PC-9 (cell line): ENCODE results near the gene CFAP61. TPM values are rescaled to one million over a fixed set of nuclear protein-coding genes. Genes with fewer than 3 reads are reported as not detected.

Experiments used
- BruUV-seq: library from RNA; stranded (reverse); fragments of 400-500 nt; replicated peaks from 2 replicates; lab custom pipeline; 2021; lab: Mats Ljungman, UMichigan
- CTCF ChIA-PET: fragments of 300-600 bp; sonication (Branson Sonifier 250); formaldehyde crosslinking; loops from one replicate; lab custom pipeline; 2022; ENCODE audit warnings: antibody characterized with exemption; lab: Charles Lee
- POLR2A ChIA-PET: fragments of 300-600 bp; sonication (Branson Sonifier 250); formaldehyde crosslinking; loops from one replicate; lab custom pipeline; 2022; ENCODE audit warnings: antibody characterized with exemption; ENCODE audit not compliant: unreplicated experiment; lab: Charles Lee
- DNase-seq, 2 experiments: peaks; one replicate each; pipeline versions ENCODE4 v3.0.0 to v3.0.0-alpha.2; 2015 to 2022; ENCODE audit warnings: mixed read lengths in 1 of 2
- H2AFZ ChIP-seq: fragments of 200-600 bp; sonication (generic); 2 replicates; pipeline ENCODE4 v1.8.1; 2017; ENCODE audit warnings: antibody characterized with exemption
- H3F3A ChIP-seq: fragments of 200-600 bp; sonication (generic); 2 replicates; pipeline ENCODE4 v1.8.1; 2017; ENCODE audit warnings: antibody characterized with exemption, mild to moderate bottlenecking, low read depth; ENCODE audit not compliant: insufficient read depth
- H3K27ac ChIP-seq: fragments of 200-600 bp; sonication (generic); 2 replicates; pipeline ENCODE4 v1.6.1; 2016; ENCODE audit warnings: mixed run types
- H3K27me3 ChIP-seq: fragments of 200-600 bp; sonication (generic); 2 replicates; pipeline ENCODE4 v1.6.1; 2016; ENCODE audit warnings: low read depth, mixed run types; ENCODE audit not compliant: insufficient read depth
- H3K36me3 ChIP-seq: fragments of 200-600 bp; sonication (generic); 2 replicates; pipeline ENCODE4 v1.6.1; 2016; ENCODE audit warnings: low read depth, mixed run types
- H3K4me1 ChIP-seq: fragments of 200-600 bp; sonication (generic); replicated peaks from 2 replicates; pipeline ENCODE4 v1.6.1; 2016; ENCODE audit warnings: mixed run types; ENCODE audit not compliant: insufficient read depth
- H3K4me2 ChIP-seq: fragments of 200-600 bp; sonication (generic); 2 replicates; pipeline ENCODE4 v1.6.1; 2017; ENCODE audit warnings: mixed run types
- H3K4me3 ChIP-seq: fragments of 200-600 bp; sonication (generic); 2 replicates; pipeline ENCODE4 v1.6.1; 2016; ENCODE audit warnings: mixed run types
- H3K79me2 ChIP-seq: fragments of 200-600 bp; sonication (generic); 2 replicates; pipeline ENCODE4 v1.6.1; 2017; ENCODE audit warnings: low read depth, mixed run types
- H3K9me2 ChIP-seq: fragments of 200-600 bp; sonication (generic); 2 replicates; pipeline ENCODE4 v1.8.1; 2017; ENCODE audit warnings: mild to moderate bottlenecking; ENCODE audit not compliant: insufficient read depth
- H3K9me3 ChIP-seq: fragments of 200-600 bp; sonication (generic); 2 replicates; pipeline ENCODE4 v1.8.1; 2016; ENCODE audit warnings: low read depth; ENCODE audit not compliant: insufficient read depth
- H4K20me1 ChIP-seq: fragments of 200-600 bp; sonication (generic); 2 replicates; pipeline ENCODE4 v1.8.1; 2017; ENCODE audit not compliant: insufficient read depth
- CTCF ChIP-seq: fragments of 200-600 bp; sonication (generic); conservative IDR thresholded peaks from 2 replicates; pipeline ENCODE4 v1.6.1; 2017; ENCODE audit warnings: mixed run types, antibody characterized with exemption, mild to moderate bottlenecking, moderate library complexity
- EZH2 ChIP-seq: fragments of 200-600 bp; sonication (generic); IDR thresholded peaks from 2 replicates; pipeline ENCODE4 v1.8.0; 2017; ENCODE audit warnings: antibody characterized with exemption, low read depth
- intact Hi-C: fragments of 100-400 bp; cut with micrococcal nuclease; formaldehyde crosslinking; loops from one replicate; pipeline ENCODE4 v1.10.0; 2022; ENCODE audit not compliant: unreplicated experiment
- total RNA-seq: library from RNA; stranded (reverse); gene quantifications from 2 replicates; pipeline ENCODE4 v1.2.3, GENCODE V29; 2021

The CFAP61 gene
- total RNA-seq, 1 experiment from 2014 or later, result 2.6 TPM

GRCh38 chr20:20207872-20208271, 155.5 kb downstream of the CFAP61 start:
- Histone ChIP-seq H2AFZ (no peak overlapping the region), H3F3A (no peaks in the 10 kb centered on the region), H3K9me3 (no peaks in the 10 kb centered on the region), H3K27me3 (peaks cover 72% of the 10 kb centered on the region), H3K79me2 (no peaks in the 10 kb centered on the region), H3K9me2 (no peaks in the 10 kb centered on the region), H3K4me2 (no peak overlapping the region), H3K27ac (no peak overlapping the region), H3K4me1 (no peaks in the 10 kb centered on the region), H4K20me1 (0 out of 2 replicates have a peak, but pooled peaks cover 3% of the 10 kb centered on the region), H3K4me3 (no peak overlapping the region), H3K36me3 (no peaks in the 10 kb centered on the region)
- CTCF ChIA-PET, result no interaction called here
- intact Hi-C loops, result no loop called here
- BruUV-seq, result no TSS peak
- POLR2A ChIA-PET, result no interaction called here
- no peak for TF ChIP-seq CTCF
- TF ChIP-seq EZH2, result no peak
- DNase-seq, result no peak

GRCh38 chr20:20209684-20210083, 157.4 kb downstream of the CFAP61 start:
- ChIA-PET POLR2A (no interaction called here), CTCF (no interaction called here)
- no peaks in the 10 kb centered on the region for H3K9me3 ChIP-seq
- no peaks in the 10 kb centered on the region for H3K4me1 ChIP-seq
- H4K20me1 ChIP-seq, result 0 out of 2 replicates have a peak, but pooled peaks cover 3% of the 10 kb centered on the region
- H2AFZ ChIP-seq, result no peak overlapping the region
- H3K36me3 ChIP-seq, result no peaks in the 10 kb centered on the region
- H3K27ac ChIP-seq, result no peak overlapping the region
- H3K9me2 ChIP-seq, result no peaks in the 10 kb centered on the region
- no peaks in the 10 kb centered on the region for H3F3A ChIP-seq
- intact Hi-C loops, result no loop called here
- TF ChIP-seq CTCF (no peak), EZH2 (no peak)
- H3K4me2 ChIP-seq, result no peak overlapping the region
- no peaks in the 10 kb centered on the region for H3K79me2 ChIP-seq
- H3K4me3 ChIP-seq, result no peak overlapping the region
- peaks cover 80% of the 10 kb centered on the region for H3K27me3 ChIP-seq
- no peak for DNase-seq
- no TSS peak for BruUV-seq

- ChIA-PET POLR2A (no interaction called here), CTCF (no interaction called here)
- Histone ChIP-seq H3K4me2 (no peak overlapping the region), H2AFZ (no peak overlapping the region), H3K36me3 (no peaks in the 10 kb centered on the region), H3K4me3 (no peak overlapping the region), H3K79me2 (no peaks in the 10 kb centered on the region), H3K9me2 (no peaks in the 10 kb centered on the region), H3K27ac (no peak overlapping the region), H3F3A (no peaks in the 10 kb centered on the region), H4K20me1 (0 out of 2 replicates have a peak, but pooled peaks cover 3% of the 10 kb centered on the region), H3K9me3 (no peaks in the 10 kb centered on the region), H3K4me1 (no peaks in the 10 kb centered on the region), H3K27me3 (peaks cover 83% of the 10 kb centered on the region)
- BruUV-seq, result no TSS peak
- intact Hi-C loops, result no loop called here
- DNase-seq, result no peak
- TF ChIP-seq EZH2 (no peak), CTCF (no peak)
Observed at GRCh38 chr20:20210327-20210726, 158.0 kb downstream of the CFAP61 start.
